H9 (cell line): ENCODE measurements around the gene SIGLEC12. TPM values are rescaled to one million over a fixed set of nuclear protein-coding genes. Genes with fewer than 3 reads are reported as not detected.

Source experiments
- DNase-seq: peaks from one replicate; pipeline ENCODE4 v3.0.0-alpha.2; 2017
- H2AFZ ChIP-seq: one replicate; pipeline ENCODE4 v1.6.1; 2013; ENCODE audit warnings: mild to moderate bottlenecking, low read length, control low read depth, moderate library complexity
- H2AK5ac ChIP-seq: 2 replicates; pipeline ENCODE4 v1.6.1; 2013; ENCODE audit warnings: low read length, control low read depth, mixed read lengths; ENCODE audit not compliant: insufficient read length
- H2BK120ac ChIP-seq: one replicate; pipeline ENCODE4 v1.6.1; 2013; ENCODE audit warnings: low read depth, mild to moderate bottlenecking, low read length, control low read depth, inconsistent platforms; ENCODE audit not compliant: poor library complexity, severe bottlenecking
- H2BK12ac ChIP-seq: 2 replicates; pipeline ENCODE4 v1.6.1; 2013; ENCODE audit warnings: low read length, control low read depth, mixed read lengths, low read depth; ENCODE audit not compliant: insufficient read length
- H2BK15ac ChIP-seq: 2 replicates; pipeline ENCODE4 v1.6.1; 2013; ENCODE audit warnings: low read depth, low read length, control low read depth
- H2BK20ac ChIP-seq: one replicate; pipeline ENCODE4 v1.6.1; 2013; ENCODE audit warnings: low read depth, mild to moderate bottlenecking, low read length, control low read depth, inconsistent platforms; ENCODE audit not compliant: poor library complexity, severe bottlenecking
- H2BK5ac ChIP-seq: 2 replicates; pipeline ENCODE4 v1.6.1; 2013; ENCODE audit warnings: low read length, control low read depth, mixed read lengths; ENCODE audit not compliant: insufficient read length
- H3K14ac ChIP-seq: 2 replicates; pipeline ENCODE4 v1.6.1; 2013; ENCODE audit warnings: low read length, control low read depth; ENCODE audit not compliant: insufficient read depth
- H3K18ac ChIP-seq: 2 replicates; pipeline ENCODE4 v1.6.1; 2013; ENCODE audit warnings: low read depth, mild to moderate bottlenecking, mixed read lengths, low read length, control low read depth; ENCODE audit not compliant: insufficient read length
- H3K23ac ChIP-seq: 2 replicates; pipeline ENCODE4 v1.6.1; 2013; ENCODE audit warnings: low read length, control low read depth, mixed read lengths, low read depth; ENCODE audit not compliant: insufficient read length
- H3K23me2 ChIP-seq: 2 replicates; pipeline ENCODE4 v1.6.1; 2013; ENCODE audit warnings: low read depth, mild to moderate bottlenecking, mixed read lengths, low read length, control low read depth; ENCODE audit not compliant: insufficient read length, poor library complexity, severe bottlenecking
- H3K27ac ChIP-seq: 2 replicates; pipeline ENCODE4 v1.5.1; 2013; ENCODE audit warnings: low read length, control low read depth, mixed read lengths, low read depth; ENCODE audit not compliant: insufficient read length
- H3K27me3 ChIP-seq: 2 replicates; pipeline ENCODE4 v1.6.1; 2013; ENCODE audit warnings: low read length, control low read depth, inconsistent platforms; ENCODE audit not compliant: insufficient read depth
- H3K4ac ChIP-seq: 2 replicates; pipeline ENCODE4 v1.6.1; 2013; ENCODE audit warnings: low read depth, mild to moderate bottlenecking, control low read depth, inconsistent platforms, low read length, moderate library complexity
- H3K4me1 ChIP-seq: 2 replicates; pipeline ENCODE4 v1.6.1; 2013; ENCODE audit warnings: low read length, control low read depth, inconsistent platforms; ENCODE audit not compliant: insufficient read depth
- H3K4me2 ChIP-seq: 2 replicates; pipeline ENCODE4 v1.6.1; 2013; ENCODE audit warnings: low read length, control low read depth, mixed read lengths; ENCODE audit not compliant: insufficient read length, insufficient read depth
- H3K56ac ChIP-seq: 2 replicates; pipeline ENCODE4 v1.6.1; 2013; ENCODE audit warnings: low read depth, mild to moderate bottlenecking, mixed read lengths, low read length, control low read depth; ENCODE audit not compliant: insufficient read length
- H3K79me1 ChIP-seq: 2 replicates; pipeline ENCODE4 v1.6.1; 2013; ENCODE audit warnings: low read depth, mild to moderate bottlenecking, moderate library complexity, low read length, control low read depth, inconsistent platforms; ENCODE audit not compliant: insufficient read depth, poor library complexity, severe bottlenecking
- H3K79me2 ChIP-seq: 2 replicates; pipeline ENCODE4 v1.6.1; 2013; ENCODE audit warnings: low read length, control low read depth, inconsistent platforms; ENCODE audit not compliant: insufficient read depth
- H3K9ac ChIP-seq: 2 replicates; pipeline ENCODE4 v1.6.1; 2013; ENCODE audit warnings: low read length, control low read depth, mixed read lengths; ENCODE audit not compliant: insufficient read length; ENCODE audit errors: extremely low read depth
- H3K9me3 ChIP-seq: one replicate; pipeline ENCODE4 v1.6.1; 2013; ENCODE audit warnings: low read depth, low read length, inconsistent platforms; ENCODE audit not compliant: control insufficient read depth
- H3T11ph ChIP-seq: one replicate; pipeline ENCODE4 v1.6.1; 2013; ENCODE audit warnings: mild to moderate bottlenecking, low read length, control low read depth, inconsistent platforms
- H4K20me1 ChIP-seq: one replicate; pipeline ENCODE4 v1.6.1; 2013; ENCODE audit not compliant: control insufficient read depth, insufficient read length, insufficient read depth
- H4K5ac ChIP-seq: 2 replicates; pipeline ENCODE4 v1.6.1; 2013; ENCODE audit warnings: low read depth, mild to moderate bottlenecking, mixed read lengths, low read length, control low read depth; ENCODE audit not compliant: insufficient read length
- H4K8ac ChIP-seq: replicated peaks from 2 replicates; pipeline ENCODE4 v1.6.1; 2013; ENCODE audit warnings: low read length, control low read depth, mixed read lengths, low read depth; ENCODE audit not compliant: insufficient read length
- H4K91ac ChIP-seq: 2 replicates; pipeline ENCODE4 v1.6.1; 2013; ENCODE audit warnings: low read depth, mild to moderate bottlenecking, moderate library complexity, mixed read lengths, low read length, control low read depth; ENCODE audit not compliant: insufficient read length
- H3K27ac Mint-ChIP-seq, 3 experiments: 2 replicates in 2 of 3; 3 replicates in 1 of 3; pipeline ENCODE4 v1.8.0; 2020 to 2021; ENCODE audit warnings: mixed read lengths in 3 of 3, mild to moderate bottlenecking in 1 of 3, moderate library complexity in 1 of 3
- H3K27me3 Mint-ChIP-seq: 2 replicates; pipeline ENCODE4 v1.8.0; 2021; ENCODE audit warnings: low read depth, mild to moderate bottlenecking, moderate library complexity, mixed read lengths
- H3K36me3 Mint-ChIP-seq, 3 experiments: 2 replicates in 2 of 3; 3 replicates in 1 of 3; pipeline ENCODE4 v1.8.0; 2020 to 2021; ENCODE audit warnings: low read depth in 3 of 3, mixed read lengths in 3 of 3; ENCODE audit not compliant: insufficient read depth in 1 of 3
- H3K4me1 Mint-ChIP-seq, 2 experiments: 2 replicates each; pipeline ENCODE4 v1.8.0; 2020; ENCODE audit warnings: mixed read lengths in 2 of 2
- H3K4me3 Mint-ChIP-seq, 2 experiments: 2 replicates in 1 of 2; 3 replicates in 1 of 2; pipeline ENCODE4 v1.8.0; 2020 to 2021; ENCODE audit warnings: mild to moderate bottlenecking in 2 of 2, mixed read lengths in 2 of 2, moderate library complexity in 1 of 2
- H3K9me3 Mint-ChIP-seq, 2 experiments: 2 replicates in 1 of 2; 3 replicates in 1 of 2; pipeline ENCODE4 v1.8.0; 2020; ENCODE audit warnings: mild to moderate bottlenecking in 2 of 2, mixed read lengths in 2 of 2, moderate library complexity in 1 of 2
- WGBS: extraction: QIAGEN DNeasy Blood & Tissue Kit; methylation state at CpG from one replicate; pipeline ENCODE4 v1.1.7; 2013; ENCODE audit warnings: missing lambda C conversion rate, low lambda C conversion rate, mixed read lengths; ENCODE audit not compliant: insufficient read length; ENCODE audit errors: extremely low coverage; 5-methylcytosine and 5-hydroxymethylcytosine counted together
- total RNA-seq: library from RNA; stranded (reverse); gene quantifications from 2 replicates; pipeline ENCODE4 v1.2.1, GENCODE V29; 2021
- TF ChIP-seq, protein P1 (sequence below): fragments of 200-600 bp; sonication (generic); conservative IDR thresholded peaks from 3 replicates; pipeline ENCODE4 v1.8.0; 2021; ENCODE audit warnings: antibody characterized with exemption, mild to moderate bottlenecking

Gene SIGLEC12
- total RNA-seq, 1 experiment from 2014 or later: not detected

DNA sequence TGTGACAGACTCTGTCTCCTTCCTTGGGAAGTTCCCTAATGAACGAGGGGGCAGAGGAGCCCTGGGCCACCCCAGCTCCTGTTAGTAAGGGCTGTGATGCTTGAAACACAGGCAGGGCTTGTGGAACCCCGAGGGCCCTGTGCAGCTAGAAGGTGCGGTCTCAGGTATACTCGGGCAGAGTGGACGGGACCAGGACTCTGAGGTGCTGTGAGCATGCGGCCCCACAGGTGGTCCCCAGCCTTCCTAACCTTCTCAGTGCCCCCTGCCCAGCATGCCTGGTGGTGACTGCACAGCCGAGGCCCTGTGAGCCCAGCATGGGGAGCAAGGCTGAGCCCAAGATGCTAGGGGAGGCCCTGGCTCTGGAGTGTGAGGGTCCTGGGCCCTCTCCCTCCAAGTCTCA is 39.3 kb downstream of the SIGLEC12 start:
- Mint-ChIP-seq H3K9me3 (peaks cover 0 to 86% of the 10 kb centered on the region in 2 experiments; a peak in 2 of 5 replicates), H3K36me3 (no peaks in the 10 kb centered on the region), H3K4me3 (no peak overlapping the region), H3K27ac (no peak overlapping the region), H3K27me3 (peaks cover 46% of the 10 kb centered on the region), H3K4me1 (peaks cover 0 to 6% of the 10 kb centered on the region in 2 experiments; a peak in 2 of 4 replicates)
- no peak overlapping the region for H3K56ac ChIP-seq
- no peaks in the 10 kb centered on the region for H3K4me1 ChIP-seq
- no peaks in the 10 kb centered on the region for H4K20me1 ChIP-seq
- H2BK5ac ChIP-seq: no peak overlapping the region
- H2BK12ac ChIP-seq: no peak overlapping the region
- H2AFZ ChIP-seq: no peak overlapping the region
- H3K23me2 ChIP-seq: no peaks in the 10 kb centered on the region
- H4K8ac ChIP-seq: no peak overlapping the region
- no peaks in the 10 kb centered on the region for H3K27me3 ChIP-seq
- no peak overlapping the region for H3K23ac ChIP-seq
- no peak overlapping the region for H2BK15ac ChIP-seq
- no CpG with 5 or more reads among the region's 7 CpGs for WGBS
- H3T11ph ChIP-seq: no peak overlapping the region
- H3K27ac ChIP-seq: no peak overlapping the region
- no peak overlapping the region for H3K14ac ChIP-seq
- no peak overlapping the region for H2AK5ac ChIP-seq
- TF ChIP-seq, protein P1, sequence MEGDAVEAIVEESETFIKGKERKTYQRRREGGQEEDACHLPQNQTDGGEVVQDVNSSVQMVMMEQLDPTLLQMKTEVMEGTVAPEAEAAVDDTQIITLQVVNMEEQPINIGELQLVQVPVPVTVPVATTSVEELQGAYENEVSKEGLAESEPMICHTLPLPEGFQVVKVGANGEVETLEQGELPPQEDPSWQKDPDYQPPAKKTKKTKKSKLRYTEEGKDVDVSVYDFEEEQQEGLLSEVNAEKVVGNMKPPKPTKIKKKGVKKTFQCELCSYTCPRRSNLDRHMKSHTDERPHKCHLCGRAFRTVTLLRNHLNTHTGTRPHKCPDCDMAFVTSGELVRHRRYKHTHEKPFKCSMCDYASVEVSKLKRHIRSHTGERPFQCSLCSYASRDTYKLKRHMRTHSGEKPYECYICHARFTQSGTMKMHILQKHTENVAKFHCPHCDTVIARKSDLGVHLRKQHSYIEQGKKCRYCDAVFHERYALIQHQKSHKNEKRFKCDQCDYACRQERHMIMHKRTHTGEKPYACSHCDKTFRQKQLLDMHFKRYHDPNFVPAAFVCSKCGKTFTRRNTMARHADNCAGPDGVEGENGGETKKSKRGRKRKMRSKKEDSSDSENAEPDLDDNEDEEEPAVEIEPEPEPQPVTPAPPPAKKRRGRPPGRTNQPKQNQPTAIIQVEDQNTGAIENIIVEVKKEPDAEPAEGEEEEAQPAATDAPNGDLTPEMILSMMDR: no peak
- H4K5ac ChIP-seq: no peak overlapping the region
- no peak overlapping the region for H3K18ac ChIP-seq
- H3K4me2 ChIP-seq: no peak overlapping the region
- H3K79me2 ChIP-seq: no peaks in the 10 kb centered on the region
- no peak overlapping the region for H4K91ac ChIP-seq
- no peak overlapping the region for H2BK120ac ChIP-seq
- DNase-seq: no peak
- H2BK20ac ChIP-seq: no peak overlapping the region
- H3K9me3 ChIP-seq: no peaks in the 10 kb centered on the region
- no peak overlapping the region for H3K9ac ChIP-seq
- H3K79me1 ChIP-seq: no peaks in the 10 kb centered on the region
- H3K4ac ChIP-seq: no peak overlapping the region
